Endothelial cell of umbilical vein (primary cell): ENCODE measurements around the gene CHD6. TPM values are rescaled to one million over a fixed set of nuclear protein-coding genes. Genes with fewer than 3 reads are reported as not detected.

Experiments
- BruUV-seq: library from RNA; stranded (reverse); fragments of 400-500 nt; replicated peaks from 2 replicates; lab custom pipeline; 2021; lab: Mats Ljungman, UMichigan
- CTCF ChIA-PET: fragments of 300-600, 350-600 bp; sonication (Branson Sonifier 250); formaldehyde crosslinking; loops from one replicate; lab custom pipeline; 2021; ENCODE audit warnings: antibody characterized with exemption, inconsistent platforms; lab: Charles Lee
- POLR2A ChIA-PET: fragments of 300-600, 350-600 bp; sonication (Branson Sonifier 250); formaldehyde crosslinking; loops from one replicate; lab custom pipeline; 2021; ENCODE audit warnings: antibody characterized with exemption, inconsistent platforms; lab: Charles Lee
- DNase-seq: peaks from one replicate; pipeline ENCODE4 v3.0.0-alpha.2; 2011; ENCODE audit warnings: low read depth, low spot score
- FAIRE-seq: peaks from 2 replicates; lab custom pipeline; 2011; peaks lifted over from hg19 to GRCh38; lab: Jason Lieb, UNC
- H2AFZ ChIP-seq: 2 replicates; pipeline ENCODE4 v1.6.0; 2012; ENCODE audit warnings: low read depth, low read length, control low read depth, inconsistent platforms
- H3K27ac ChIP-seq: 2 replicates; pipeline ENCODE4 v1.5.1; 2011; ENCODE audit warnings: low read depth, mild to moderate bottlenecking, control low read depth, low read length, moderate library complexity; ENCODE audit not compliant: insufficient read depth
- H3K27me3 ChIP-seq, 2 experiments: 2 replicates each; pipeline versions ENCODE4 v1.6.0 to v1.6.1; 2011; ENCODE audit warnings: low read length in 2 of 2, mixed read lengths in 1 of 2; ENCODE audit not compliant: control insufficient read depth in 2 of 2, insufficient read depth in 2 of 2
- H3K36me3 ChIP-seq, 2 experiments: 2 replicates in 1 of 2; 3 replicates in 1 of 2; pipeline ENCODE4 v1.5.1; 2011; ENCODE audit warnings: low read length in 2 of 2, mild to moderate bottlenecking in 1 of 2, moderate library complexity in 1 of 2; ENCODE audit not compliant: control insufficient read depth in 2 of 2, insufficient read depth in 2 of 2; ENCODE audit errors: extremely low read depth in 1 of 2
- H3K4me1 ChIP-seq: 3 replicates; pipeline ENCODE4 v1.5.1; 2011; ENCODE audit warnings: mild to moderate bottlenecking, low read length; ENCODE audit not compliant: control insufficient read depth, insufficient read depth; ENCODE audit errors: extremely low read depth
- H3K4me2 ChIP-seq: 2 replicates; pipeline ENCODE4 v1.6.1; 2011; ENCODE audit warnings: low read length, control low read depth, mixed read lengths; ENCODE audit not compliant: insufficient read depth
- H3K4me3 ChIP-seq, 3 experiments: fragments of 200-600 bp in 1 of 3; sonication (generic), shearing (Covaris generic) in 1 of 3; replicated peaks in 1 of 3; 2 replicates each; pipeline ENCODE4 v1.5.1; 2011 to 2016; ENCODE audit warnings: control low read depth in 3 of 3, low read length in 3 of 3, mild to moderate bottlenecking in 2 of 3, inconsistent platforms in 1 of 3, low read depth in 1 of 3, moderate library complexity in 1 of 3; ENCODE audit not compliant: insufficient read depth in 1 of 3
- H3K79me2 ChIP-seq: 2 replicates; pipeline ENCODE4 v1.6.0; 2012; ENCODE audit warnings: low read length, inconsistent platforms; ENCODE audit not compliant: control insufficient read depth, insufficient read depth
- H3K9ac ChIP-seq: replicated peaks from 2 replicates; pipeline ENCODE3; 2011; ENCODE audit warnings: low read length, control low read depth; ENCODE audit not compliant: insufficient read depth; ENCODE audit errors: extremely low read depth
- H3K9me1 ChIP-seq: replicated peaks from 3 replicates; pipeline ENCODE4 v1.6.0; 2011; ENCODE audit warnings: mild to moderate bottlenecking, low read length; ENCODE audit not compliant: control insufficient read depth, insufficient read depth; ENCODE audit errors: extremely low read depth
- H3K9me3 ChIP-seq: replicated peaks from 2 replicates; pipeline ENCODE4 v1.5.1; 2012; ENCODE audit warnings: low read length, inconsistent platforms; ENCODE audit not compliant: control insufficient read depth, insufficient read depth
- H4K20me1 ChIP-seq: replicated peaks from 2 replicates; pipeline ENCODE3; 2011; ENCODE audit warnings: mild to moderate bottlenecking, low read length; ENCODE audit not compliant: control insufficient read depth, insufficient read depth; ENCODE audit errors: extremely low read depth
- CTCF ChIP-seq, 2 donors: IDR thresholded peaks; 1 replicate in 1 of 2; 2 replicates in 1 of 2; pipeline ENCODE4 v1.5.1; 2011; ENCODE audit warnings: low read length in 2 of 2, mild to moderate bottlenecking in 2 of 2, moderate library complexity in 2 of 2, control low read depth in 1 of 2, inconsistent platforms in 1 of 2, low read depth in 1 of 2; ENCODE audit not compliant: insufficient read depth in 1 of 2; ENCODE audit errors: extremely low read depth in 1 of 2
- FOS ChIP-seq: IDR thresholded peaks from 2 replicates; pipeline ENCODE4 v1.6.1; 2011; ENCODE audit warnings: mild to moderate bottlenecking, low read length, moderate library complexity, borderline replicate concordance; ENCODE audit not compliant: insufficient read depth
- GATA2 ChIP-seq: IDR thresholded peaks from 2 replicates; pipeline ENCODE4 v1.7.0; 2011; ENCODE audit warnings: low read depth, mild to moderate bottlenecking, moderate library complexity, mixed read lengths, low read length; ENCODE audit not compliant: insufficient read length, insufficient read depth
- JUN ChIP-seq: IDR thresholded peaks from 2 replicates; pipeline ENCODE4 v1.6.1; 2011; ENCODE audit warnings: borderline replicate concordance, low read depth; ENCODE audit not compliant: insufficient read length, insufficient read depth
- MAX ChIP-seq: IDR thresholded peaks from 2 replicates; pipeline ENCODE4 v1.6.1; 2011; ENCODE audit not compliant: insufficient read depth, insufficient read length
- MYC ChIP-seq: IDR thresholded peaks from one replicate; pipeline ENCODE4 v1.6.1; 2011; ENCODE audit warnings: mild to moderate bottlenecking, low read depth, low read length
- POLR2A ChIP-seq: IDR thresholded peaks from 2 replicates; pipeline ENCODE4 v1.6.1; 2012; ENCODE audit warnings: low read depth, mild to moderate bottlenecking, control low read depth, low read length
- POLR2AphosphoS5 ChIP-seq: IDR thresholded peaks from 2 replicates; pipeline ENCODE4 v1.6.1; 2012; ENCODE audit warnings: low read depth, mild to moderate bottlenecking, control low read depth, low read length, moderate library complexity; ENCODE audit not compliant: insufficient read depth
- dilution Hi-C: fragments of 300-500 bp; cut with MboI; formaldehyde crosslinking; loops from one replicate; pipeline ENCODE4 v1.15.0; 2019; ENCODE audit warnings: low sequenced_read_pairs; ENCODE audit not compliant: extremely low pct_ligation_motif_present
- intact Hi-C: fragments of 100-400 bp; cut with micrococcal nuclease; formaldehyde crosslinking; loops from one replicate; pipeline ENCODE4 v1.10.0; 2022
- polyA plus RNA-seq, 4 experiments: library from polyadenylated mRNA; depleted of rRNA in 3 of 4; stranded (reverse) in 3 of 4; unstranded in 1 of 4; fragments of >200 nt; gene quantifications; 2 replicates each; pipeline versions ENCODE4 v1.2.1 to v1.2.3, GENCODE V29; 2011 to 2012; ENCODE audit warnings: missing spikeins in 1 of 4
- total RNA-seq: library from RNA; stranded (reverse); gene quantifications from 2 replicates; pipeline ENCODE4 v1.2.3, GENCODE V29; 2021

The CHD6 gene
- total and polyA plus RNA-seq, 2 donors (not counting 3 experiments of a cell fraction or from before 2014, with no cell fraction given) = 7.2 to 33.7 TPM

DNA sequence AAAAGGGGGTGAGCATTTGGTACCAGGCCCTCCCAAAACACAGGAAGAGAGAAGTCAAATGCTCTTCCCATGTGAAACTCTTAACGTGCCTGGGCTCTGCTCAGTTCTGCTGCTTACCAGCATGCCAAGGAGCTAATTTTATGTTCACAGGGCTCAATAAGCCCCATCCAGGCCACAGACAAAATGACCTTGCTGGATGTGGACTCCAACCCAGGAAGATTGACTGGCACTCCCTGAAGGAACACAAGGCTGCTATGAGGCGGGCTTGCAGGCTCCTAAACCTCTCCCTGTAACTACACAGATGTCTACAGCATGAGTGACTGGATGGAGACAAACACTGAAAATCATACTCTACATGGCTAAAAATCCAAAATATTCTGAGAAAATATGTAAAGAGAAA, 50.6 kb downstream of the CHD6 start:
- TF ChIP-seq CTCF (IDR thresholded peaks at IDR 0.05; ENCODE audit: extremely low read depth in 1 of 2, insufficient read depth in 1 of 2, low read depth in 1 of 2, low read length in 2 of 2) (no peak), GATA2 (no peak)
- Histone ChIP-seq H3K9me3 (no peaks in the 10 kb centered on the region), H3K9me1 (no peaks in the 10 kb centered on the region), H3K79me2 (peaks cover 17% of the 10 kb centered on the region), H3K4me3 (no peak overlapping the region), H3K4me2 (no peak overlapping the region), H3K36me3 (peaks cover 0 to 2% of the 10 kb centered on the region in 2 experiments), H2AFZ (no peak overlapping the region), H3K27ac (no peak overlapping the region), H3K27me3 (no peaks in the 10 kb centered on the region), H4K20me1 (peaks cover 5% of the 10 kb centered on the region), H3K9ac (no peak overlapping the region), H3K4me1 (peaks cover 6% of the 10 kb centered on the region)
- BruUV-seq = no TSS peak
- intact Hi-C loops (no loop called here), dilution Hi-C loops (no loop called here)
- no peak for FAIRE-seq
- ChIA-PET CTCF (interaction anchor here (1.5 kb wide), 1 partner anchor 20 kb away, joined by 4 read pairs; no protein-coding TSS in a partner anchor), POLR2A (no interaction called here)
- DNase-seq = no peak

GRCh38 chr20:41566896-41567527, 51.2 kb downstream of the CHD6 start:
- Histone ChIP-seq H3K9me1 (no peaks in the 10 kb centered on the region), H2AFZ (no peak overlapping the region), H3K9me3 (no peaks in the 10 kb centered on the region), H3K27ac (no peak overlapping the region), H3K4me3 (no peak overlapping the region), H3K36me3 (peaks cover 0 to 2% of the 10 kb centered on the region in 2 experiments), H3K4me1 (peaks cover under 1% of the 10 kb centered on the region), H3K9ac (no peak overlapping the region), H3K27me3 (no peaks in the 10 kb centered on the region), H4K20me1 (peaks cover 5% of the 10 kb centered on the region), H3K79me2 (peaks cover 11% of the 10 kb centered on the region), H3K4me2 (no peak overlapping the region)
- dilution Hi-C loops (no loop called here), intact Hi-C loops (no loop called here)
- no peak for FAIRE-seq
- no TSS peak for BruUV-seq
- TF ChIP-seq POLR2A = no peak
- TF ChIP-seq MYC = no peak
- no peak for TF ChIP-seq GATA2
- no peak for TF ChIP-seq CTCF (IDR thresholded peaks at IDR 0.05; ENCODE audit: extremely low read depth in 1 of 2, insufficient read depth in 1 of 2, low read depth in 1 of 2, low read length in 2 of 2)
- TF ChIP-seq JUN = no peak
- TF ChIP-seq MAX = no peak
- TF ChIP-seq POLR2AphosphoS5 = no peak
- no peak for TF ChIP-seq FOS
- DNase-seq = no peak
- CTCF ChIA-PET = interaction anchor here (1.5 kb wide), 1 partner anchor 20 kb away, joined by 4 read pairs; no protein-coding TSS in a partner anchor
- POLR2A ChIA-PET = no interaction called here
